Mesendoderm (in vitro differentiated cells): ENCODE measurements around the gene KLC1.

ENCODE experiments used
- DNase-seq: peaks from one replicate; pipeline ENCODE4 v3.0.0; 2013
- H2AK5ac ChIP-seq: 2 replicates; pipeline ENCODE4 v1.6.1; 2013; ENCODE audit warnings: low read length, inconsistent platforms
- H2BK120ac ChIP-seq: 2 replicates; pipeline ENCODE4 v1.6.1; 2013; ENCODE audit warnings: low read depth, mild to moderate bottlenecking, low read length, moderate library complexity, mixed read lengths
- H2BK15ac ChIP-seq: replicated peaks from 2 replicates; pipeline ENCODE4 v1.6.1; 2013; ENCODE audit warnings: low read depth, mild to moderate bottlenecking, moderate library complexity
- H2BK5ac ChIP-seq: 2 replicates; pipeline ENCODE4 v1.6.1; 2013; ENCODE audit warnings: low read length, inconsistent platforms
- H3K18ac ChIP-seq: 2 replicates; pipeline ENCODE4 v1.6.1; 2013; ENCODE audit warnings: mild to moderate bottlenecking, low read length, mixed read lengths
- H3K23ac ChIP-seq: one replicate; pipeline ENCODE4 v1.6.1; 2013; ENCODE audit warnings: low read length
- H3K27ac ChIP-seq: 2 replicates; pipeline ENCODE4 v1.5.1; 2013; ENCODE audit warnings: low read depth, mild to moderate bottlenecking, inconsistent platforms, low read length, moderate library complexity
- H3K27me3 ChIP-seq: 2 replicates; pipeline ENCODE4 v1.6.1; 2013; ENCODE audit warnings: low read length, control low read depth, mild to moderate bottlenecking, inconsistent platforms; ENCODE audit not compliant: insufficient read depth, poor library complexity
- H3K36me3 ChIP-seq: 2 replicates; pipeline ENCODE4 v1.6.1; 2013; ENCODE audit warnings: low read length, inconsistent platforms; ENCODE audit not compliant: control insufficient read depth, insufficient read depth
- H3K4ac ChIP-seq: one replicate; pipeline ENCODE4 v1.6.1; 2013; ENCODE audit warnings: low read depth, mild to moderate bottlenecking, low read length, moderate library complexity
- H3K4me1 ChIP-seq: 2 replicates; pipeline ENCODE4 v1.6.1; 2013; ENCODE audit warnings: low read depth, low read length, inconsistent platforms; ENCODE audit not compliant: control insufficient read depth
- H3K4me2 ChIP-seq: 2 replicates; pipeline ENCODE4 v1.6.1; 2013; ENCODE audit warnings: low read length
- H3K4me3 ChIP-seq: 2 replicates; pipeline ENCODE4 v1.5.1; 2013; ENCODE audit warnings: mild to moderate bottlenecking, low read length
- H3K56ac ChIP-seq: one replicate; pipeline ENCODE4 v1.6.1; 2013; ENCODE audit warnings: low read length
- H3K79me1 ChIP-seq: 2 replicates; pipeline ENCODE4 v1.6.1; 2013; ENCODE audit warnings: low read length, inconsistent platforms
- H3K79me2 ChIP-seq: 2 replicates; pipeline ENCODE4 v1.6.1; 2013; ENCODE audit warnings: mild to moderate bottlenecking, low read length; ENCODE audit not compliant: control insufficient read depth, insufficient read depth
- H3K9ac ChIP-seq: 2 replicates; pipeline ENCODE4 v1.6.1; 2013; ENCODE audit warnings: low read length, inconsistent platforms
- H4K5ac ChIP-seq: one replicate; pipeline ENCODE4 v1.6.1; 2013; ENCODE audit warnings: low read length
- H4K8ac ChIP-seq: one replicate; pipeline ENCODE4 v1.6.1; 2013; ENCODE audit warnings: low read depth, mild to moderate bottlenecking, control low read depth, low read length, moderate library complexity
- WGBS: extraction: QIAGEN DNeasy Blood & Tissue Kit; methylation state at CpG from one replicate; pipeline ENCODE4 v1.1.7; 2013; ENCODE audit warnings: low lambda C conversion rate, missing lambda C conversion rate; ENCODE audit not compliant: insufficient coverage; ENCODE audit errors: extremely low coverage; 5-methylcytosine and 5-hydroxymethylcytosine counted together

KLC1 gene

DNA sequence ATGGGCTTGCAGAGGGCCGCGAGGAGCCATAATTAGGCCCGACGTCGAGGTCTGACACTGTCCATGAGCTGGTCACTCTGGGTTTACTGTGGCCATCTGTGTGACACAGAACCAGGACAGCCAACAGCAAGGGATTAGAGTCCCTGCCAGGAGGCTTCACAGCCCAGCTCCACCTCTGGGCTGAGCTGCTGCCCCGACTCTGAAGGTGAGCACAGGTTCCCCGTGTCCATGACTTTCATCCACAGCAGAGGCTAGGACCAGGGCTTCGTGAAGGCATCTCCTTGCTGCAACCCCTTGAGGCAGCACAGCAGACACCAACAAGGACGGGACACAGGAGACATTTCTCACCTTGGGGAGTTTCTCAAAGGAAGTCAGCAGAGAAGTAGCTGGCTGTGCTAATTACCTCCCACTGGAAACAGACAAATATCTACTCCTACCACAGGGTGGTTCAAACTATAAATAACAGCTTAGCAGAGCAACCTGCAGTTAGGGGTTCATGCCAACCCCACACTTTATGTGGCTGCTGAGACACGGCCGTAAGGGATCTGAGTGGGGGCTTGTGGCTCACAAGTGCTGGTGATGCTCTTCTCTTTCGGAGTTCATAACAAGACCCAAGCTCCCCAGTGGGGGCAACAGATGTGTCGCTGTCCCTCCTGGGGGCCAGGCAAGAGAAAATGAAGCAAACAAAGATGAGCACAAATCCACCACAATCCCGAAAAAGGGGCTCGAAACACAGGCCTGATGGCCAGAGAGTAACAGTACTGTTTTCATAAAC, 115.8 kb downstream of the KLC1 start:
- no peak for DNase-seq

DNA sequence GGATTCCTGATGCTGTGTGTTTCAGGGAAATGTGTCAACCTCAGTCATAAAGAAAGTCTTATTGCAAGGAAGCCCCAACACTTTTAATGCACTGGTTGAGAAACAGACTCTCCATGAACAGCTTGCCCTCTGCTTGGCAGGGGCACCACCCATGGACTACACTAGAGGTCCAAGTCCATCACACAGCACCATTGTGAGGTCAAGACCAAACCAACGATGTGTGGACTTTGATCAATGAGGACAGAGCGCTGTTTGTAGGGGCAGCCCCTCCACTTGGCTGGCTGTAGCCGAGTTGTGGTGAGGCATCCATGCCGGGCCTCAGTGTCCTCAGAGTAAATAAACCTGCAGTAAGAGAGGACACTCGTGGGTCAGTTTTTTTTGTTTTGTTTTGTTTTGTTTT, 116.4 kb downstream of the KLC1 start:
- Histone ChIP-seq H3K4ac (no peak overlapping the region), H3K27me3 (no peaks in the 10 kb centered on the region), H3K56ac (no peak overlapping the region), H2BK120ac (no peak overlapping the region), H3K4me1 (no peaks in the 10 kb centered on the region), H3K36me3 (no peaks in the 10 kb centered on the region), H3K27ac (no peak overlapping the region), H3K4me3 (no peak overlapping the region), H2BK5ac (no peak overlapping the region), H4K8ac (no peak overlapping the region), H3K23ac (no peak overlapping the region), H2AK5ac (no peak overlapping the region), H3K79me2 (no peaks in the 10 kb centered on the region), H3K18ac (no peak overlapping the region), H4K5ac (no peak overlapping the region), H3K79me1 (no peaks in the 10 kb centered on the region), H2BK15ac (no peak overlapping the region), H3K4me2 (no peak overlapping the region), H3K9ac (no peak overlapping the region)
- DNase-seq = no peak
- no CpG with 5 or more reads among the region's 5 CpGs for WGBS

More for the DNA sequence above, 115.8 kb downstream of the KLC1 start:
- no peak overlapping the region for H3K9ac ChIP-seq
- H2BK5ac ChIP-seq = no peak overlapping the region
- no peak overlapping the region for H3K18ac ChIP-seq
- H3K79me2 ChIP-seq = no peaks in the 10 kb centered on the region
- H3K56ac ChIP-seq = no peak overlapping the region
- no peaks in the 10 kb centered on the region for H3K36me3 ChIP-seq
- H3K4ac ChIP-seq = no peak overlapping the region
- no peak overlapping the region for H3K27ac ChIP-seq
- H2BK15ac ChIP-seq = no peak overlapping the region
- no peaks in the 10 kb centered on the region for H3K4me1 ChIP-seq
- H4K8ac ChIP-seq = no peak overlapping the region
- H2BK120ac ChIP-seq = no peak overlapping the region
- no peak overlapping the region for H3K4me2 ChIP-seq
- H2AK5ac ChIP-seq = no peak overlapping the region
- H3K27me3 ChIP-seq = no peaks in the 10 kb centered on the region
- no peak overlapping the region for H3K23ac ChIP-seq
- no peaks in the 10 kb centered on the region for H3K79me1 ChIP-seq
- WGBS = no CpG with 5 or more reads among the region's 15 CpGs
- H3K4me3 ChIP-seq = no peak overlapping the region
- no peak overlapping the region for H4K5ac ChIP-seq

DNA sequence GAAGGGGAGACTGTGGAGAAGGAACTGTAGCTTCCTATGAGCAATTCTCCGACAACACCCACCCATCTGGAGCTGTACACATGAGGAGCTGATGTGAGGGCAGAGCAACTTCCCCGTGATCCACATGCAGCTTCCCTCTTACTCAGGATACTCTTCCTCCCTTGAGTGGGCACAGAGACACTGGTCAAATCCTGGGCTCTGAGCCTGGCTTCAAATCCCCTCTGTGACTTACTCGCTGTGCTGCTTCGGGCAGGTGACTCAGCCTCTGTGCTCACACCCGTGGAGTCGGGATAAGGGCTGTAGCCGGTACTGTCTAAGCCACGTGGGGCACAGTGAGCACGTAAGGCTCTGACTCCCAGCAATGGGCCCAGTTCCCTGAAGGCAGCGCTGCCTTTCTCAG, 117.7 kb downstream of the KLC1 start:
- no peak overlapping the region for H3K4ac ChIP-seq
- H4K8ac ChIP-seq = no peak overlapping the region
- no peak overlapping the region for H3K4me3 ChIP-seq
- no peak overlapping the region for H2AK5ac ChIP-seq
- no peaks in the 10 kb centered on the region for H3K4me1 ChIP-seq
- H2BK120ac ChIP-seq = no peak overlapping the region
- H2BK15ac ChIP-seq = no peak overlapping the region
- H3K27ac ChIP-seq = no peak overlapping the region
- WGBS = no CpG with 5 or more reads among the region's 10 CpGs
- no peak for DNase-seq
- H3K18ac ChIP-seq = no peak overlapping the region
- H3K27me3 ChIP-seq = no peaks in the 10 kb centered on the region
- H3K79me1 ChIP-seq = no peaks in the 10 kb centered on the region
- H3K36me3 ChIP-seq = no peaks in the 10 kb centered on the region
- H3K23ac ChIP-seq = no peak overlapping the region
- no peak overlapping the region for H3K4me2 ChIP-seq
- no peaks in the 10 kb centered on the region for H3K79me2 ChIP-seq
- no peak overlapping the region for H2BK5ac ChIP-seq
- H4K5ac ChIP-seq = no peak overlapping the region
- no peak overlapping the region for H3K9ac ChIP-seq
- no peak overlapping the region for H3K56ac ChIP-seq

DNA sequence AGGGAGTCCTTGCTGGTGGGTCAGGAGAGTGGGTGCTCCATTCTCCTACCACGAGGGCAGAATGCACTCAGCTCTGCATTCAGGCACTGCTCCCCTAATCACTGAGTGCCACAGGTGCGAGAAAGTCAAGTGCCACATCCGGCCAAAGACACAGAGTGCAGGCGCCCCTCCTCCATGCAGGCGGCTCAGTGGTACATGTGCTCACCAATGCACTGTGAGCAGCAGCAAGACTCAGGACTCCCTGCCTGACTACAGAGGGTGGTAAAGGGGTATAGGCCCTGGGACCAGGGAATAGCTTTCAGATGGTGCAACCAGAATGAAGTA, 119.5 kb downstream of the KLC1 start:
- H2AK5ac ChIP-seq = no peak overlapping the region
- no peak overlapping the region for H2BK5ac ChIP-seq
- no peaks in the 10 kb centered on the region for H3K36me3 ChIP-seq
- no peak overlapping the region for H3K56ac ChIP-seq
- no peak overlapping the region for H4K5ac ChIP-seq
- H3K4me2 ChIP-seq = no peak overlapping the region
- no peak overlapping the region for H2BK120ac ChIP-seq
- DNase-seq = no peak
- no peak overlapping the region for H3K18ac ChIP-seq
- H4K8ac ChIP-seq = no peak overlapping the region
- H3K27me3 ChIP-seq = no peaks in the 10 kb centered on the region
- no peak overlapping the region for H2BK15ac ChIP-seq
- H3K27ac ChIP-seq = no peak overlapping the region
- no peak overlapping the region for H3K23ac ChIP-seq
- WGBS = no CpG with 5 or more reads among the region's 5 CpGs
- no peaks in the 10 kb centered on the region for H3K4me1 ChIP-seq
- no peak overlapping the region for H3K4ac ChIP-seq
- no peak overlapping the region for H3K4me3 ChIP-seq
- H3K9ac ChIP-seq = no peak overlapping the region
- H3K79me2 ChIP-seq = no peaks in the 10 kb centered on the region
- H3K79me1 ChIP-seq = no peaks in the 10 kb centered on the region

DNA sequence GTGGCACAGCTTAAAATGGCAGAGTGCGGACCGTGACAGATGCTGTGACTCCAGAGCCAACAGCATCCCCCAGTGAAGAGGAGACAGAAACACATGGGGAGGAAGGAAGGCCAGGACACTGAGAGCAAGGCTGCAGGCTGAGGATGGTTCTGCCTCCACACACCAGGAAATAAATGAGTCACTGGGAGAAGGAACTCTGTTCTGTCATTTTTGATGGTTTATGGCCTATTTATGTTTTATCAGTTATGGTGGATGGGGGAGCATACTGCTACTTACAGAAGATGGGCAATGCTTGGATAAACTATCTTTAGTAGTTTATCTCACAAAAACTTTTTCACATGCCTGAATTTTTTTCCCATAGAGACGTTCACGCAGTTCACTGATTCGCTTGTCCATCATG, 120.4 kb downstream of the KLC1 start:
- no peak for DNase-seq
- H2BK5ac ChIP-seq = no peak overlapping the region
- H3K79me1 ChIP-seq = no peaks in the 10 kb centered on the region
- H2BK120ac ChIP-seq = no peak overlapping the region
- no peak overlapping the region for H3K4me2 ChIP-seq
- H2AK5ac ChIP-seq = no peak overlapping the region
- no CpG with 5 or more reads among the region's 5 CpGs for WGBS
- no peak overlapping the region for H4K8ac ChIP-seq
- no peak overlapping the region for H2BK15ac ChIP-seq
- H3K79me2 ChIP-seq = no peaks in the 10 kb centered on the region
- no peak overlapping the region for H3K23ac ChIP-seq
- no peak overlapping the region for H4K5ac ChIP-seq
- H3K4me3 ChIP-seq = no peak overlapping the region
- H3K56ac ChIP-seq = no peak overlapping the region
- no peaks in the 10 kb centered on the region for H3K27me3 ChIP-seq
- H3K18ac ChIP-seq = no peak overlapping the region
- H3K27ac ChIP-seq = no peak overlapping the region
- no peaks in the 10 kb centered on the region for H3K36me3 ChIP-seq
- no peak overlapping the region for H3K9ac ChIP-seq
- no peak overlapping the region for H3K4ac ChIP-seq
- H3K4me1 ChIP-seq = no peaks in the 10 kb centered on the region

DNA sequence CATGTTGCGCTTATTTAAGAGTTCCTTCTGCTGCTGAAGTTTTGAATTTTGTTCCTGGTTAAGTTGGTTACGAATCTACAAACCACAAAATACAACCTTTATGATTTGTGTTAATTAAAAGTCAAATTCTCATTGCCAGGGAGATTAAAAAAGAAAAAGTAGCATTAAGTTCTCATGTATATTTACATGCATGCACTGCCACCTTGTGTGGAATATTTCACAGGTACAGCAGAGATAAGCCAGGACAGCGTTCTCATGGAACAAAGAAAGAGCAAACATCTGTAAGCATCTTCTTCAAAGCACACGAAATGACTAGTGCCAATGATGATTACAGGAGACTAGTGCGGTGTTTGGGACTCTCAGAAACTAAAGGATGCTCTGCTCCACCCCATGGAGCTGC, 120.8 kb downstream of the KLC1 start:
- Histone ChIP-seq H4K8ac (no peak overlapping the region), H3K23ac (no peak overlapping the region), H4K5ac (no peak overlapping the region), H2BK5ac (no peak overlapping the region), H3K18ac (no peak overlapping the region), H3K4me1 (no peaks in the 10 kb centered on the region), H3K56ac (no peak overlapping the region), H3K79me1 (no peaks in the 10 kb centered on the region), H3K4ac (no peak overlapping the region), H3K27ac (no peak overlapping the region), H3K36me3 (no peaks in the 10 kb centered on the region), H3K27me3 (no peaks in the 10 kb centered on the region), H3K4me3 (no peak overlapping the region), H2BK15ac (no peak overlapping the region), H3K79me2 (no peaks in the 10 kb centered on the region), H2BK120ac (no peak overlapping the region), H2AK5ac (no peak overlapping the region), H3K9ac (no peak overlapping the region), H3K4me2 (no peak overlapping the region)
- no peak for DNase-seq
- WGBS = no CpG with 5 or more reads among the region's 5 CpGs
